Measurements from ENCODE around the gene HLA-B.

Gene HLA-B

GRCh38 chr6:31357886-31358285 is 907 bp upstream of the HLA-B start:
- H3K4me3 ChIP-seq (ENCODE audit: low read depth, low read length), result peak overlapping the region; percentile 86
- DNase-seq (ENCODE audit: low read depth), result no peak
- TF ChIP-seq CTCF (IDR thresholded peaks at IDR 0.05; ENCODE audit: insufficient read depth, low read depth, low read length, missing control alignments), result no peak

- no peak for TF ChIP-seq CTCF (IDR thresholded peaks at IDR 0.05; ENCODE audit: insufficient read depth, low read depth, low read length, missing control alignments)
- peak overlapping the region; percentile 86 for H3K4me3 ChIP-seq (ENCODE audit: low read depth, low read length)
- DNase-seq (ENCODE audit: low read depth), result peak; percentile 75
Observed at GRCh38 chr6:31356216-31356945, 598 bp downstream of the HLA-B start.

GRCh38 chr6:31355583-31355948 is 1.4 kb downstream of the HLA-B start:
- H3K4me3 ChIP-seq (ENCODE audit: low read depth, low read length), result peak overlapping the region; percentile 86
- TF ChIP-seq CTCF (IDR thresholded peaks at IDR 0.05; ENCODE audit: insufficient read depth, low read depth, low read length, missing control alignments), result no peak
- no peak for DNase-seq (ENCODE audit: low read depth)

GRCh38 chr6:31354864-31355582 is 2.0 kb downstream of the HLA-B start:
- no peak for DNase-seq (ENCODE audit: low read depth)
- H3K4me3 ChIP-seq (ENCODE audit: low read depth, low read length), result peak overlapping the region; percentile 86
- TF ChIP-seq CTCF (IDR thresholded peaks at IDR 0.05; ENCODE audit: insufficient read depth, low read depth, low read length, missing control alignments), result no peak

GRCh38 chr6:31354158-31354863 is 2.7 kb downstream of the HLA-B start:
- no peak for DNase-seq (ENCODE audit: low read depth)
- no peak for TF ChIP-seq CTCF (IDR thresholded peaks at IDR 0.05; ENCODE audit: insufficient read depth, low read depth, low read length, missing control alignments)
- peak overlapping the region; percentile 86 for H3K4me3 ChIP-seq (ENCODE audit: low read depth, low read length)

GRCh38 chr6:31353384-31353945 is 3.5 kb downstream of the HLA-B start:
- DNase-seq (ENCODE audit: low read depth), result no peak
- TF ChIP-seq CTCF (IDR thresholded peaks at IDR 0.05; ENCODE audit: insufficient read depth, low read depth, low read length, missing control alignments), result no peak
- peak overlapping the region; percentile 86 for H3K4me3 ChIP-seq (ENCODE audit: low read depth, low read length)

Data from GM12865 (cell line).